ENCODE data around the gene NBEAL2. TPM values are rescaled to one million over a fixed set of nuclear protein-coding genes. Genes with fewer than 3 reads are reported as not detected.

The NBEAL2 gene
- total RNA-seq, 1 experiment from 2014 or later = 50.7 TPM

DNA sequence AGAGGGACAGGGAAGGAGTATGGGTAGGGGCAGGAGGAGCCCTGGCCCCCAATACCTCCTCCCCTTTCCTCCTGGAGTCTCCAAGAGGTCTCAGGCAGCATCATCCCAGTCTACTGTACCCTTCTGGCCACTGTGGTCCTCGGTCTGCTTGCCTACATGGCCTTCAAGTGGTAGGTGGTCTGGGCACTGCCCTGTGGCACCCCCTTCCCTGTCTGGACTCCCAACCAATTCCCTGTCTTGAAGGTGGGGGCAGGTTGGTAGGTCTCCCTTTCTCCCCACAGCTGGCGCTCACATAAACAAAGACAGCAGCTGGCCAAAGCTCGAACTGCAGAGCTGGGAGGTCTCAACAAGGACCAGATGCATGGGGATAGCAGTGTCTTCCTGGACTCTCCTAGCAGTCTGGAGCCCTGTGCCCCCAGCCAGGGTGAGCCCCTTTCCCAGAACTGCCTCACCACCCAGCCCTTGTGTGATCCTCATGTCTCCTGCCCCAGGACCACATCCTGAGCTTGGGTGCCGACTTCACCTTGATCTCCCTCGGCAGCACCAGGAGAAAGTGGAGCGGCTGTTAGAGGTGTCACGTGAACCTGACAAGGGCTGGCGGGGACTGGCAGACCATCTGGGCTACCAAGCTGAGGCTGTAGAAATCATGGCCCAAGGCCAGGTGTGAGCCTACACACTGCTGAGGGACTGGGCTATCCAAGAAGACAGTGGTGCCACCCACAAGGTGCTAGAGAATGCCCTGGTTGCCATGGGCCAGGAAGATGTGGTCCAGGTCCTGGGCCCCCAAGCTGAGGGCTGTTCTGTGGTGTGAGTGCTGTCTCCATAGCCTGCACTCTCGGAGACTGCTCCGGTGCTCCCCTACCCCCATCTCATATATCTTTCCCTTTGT lies 33.1 kb downstream of the NBEAL2 start:
- Histone ChIP-seq H3K4me3 (ENCODE audit: low read length) (no peak overlapping the region), H3F3A (ENCODE audit: low read length, unreplicated experiment) (no peaks in the 10 kb centered on the region), H3K36me3 (ENCODE audit: low read depth, low read length) (peaks cover 3% of the 10 kb centered on the region; the same call in 1 of the 2 replicates), H3K27me3 (ENCODE audit: low read length) (no peaks in the 10 kb centered on the region), H3K9ac (ENCODE audit: low read length) (no peak overlapping the region), H3K27ac (ENCODE audit: low read length) (no peak overlapping the region), H3K4me1 (ENCODE audit: insufficient read depth, low read length) (peaks cover 5% of the 10 kb centered on the region; the same call in 1 of the 2 replicates), H3K9me3 (ENCODE audit: low read length) (no peaks in the 10 kb centered on the region), H3K4me2 (ENCODE audit: low read length) (no peak overlapping the region), H3K79me2 (ENCODE audit: low read length) (no peaks in the 10 kb centered on the region), H4K20me1 (ENCODE audit: low read length) (no peaks in the 10 kb centered on the region), H2AFZ (ENCODE audit: low read length) (no peak overlapping the region), H3K9me2 (replicated peaks; ENCODE audit: low read length) (no peaks in the 10 kb centered on the region)
- POLR2A ChIA-PET (ENCODE audit: unreplicated experiment) = no interaction called here
- BruUV-seq (replicated peaks) = no TSS peak
- DNase-seq = no peak
- intact Hi-C loops (cut with micrococcal nuclease) = no loop called here
- no peak for ATAC-seq
- TF ChIP-seq EZH2 (IDR thresholded peaks at IDR 0.05; ENCODE audit: low read length, unreplicated experiment) = no peak
- TF ChIP-seq, protein P1, sequence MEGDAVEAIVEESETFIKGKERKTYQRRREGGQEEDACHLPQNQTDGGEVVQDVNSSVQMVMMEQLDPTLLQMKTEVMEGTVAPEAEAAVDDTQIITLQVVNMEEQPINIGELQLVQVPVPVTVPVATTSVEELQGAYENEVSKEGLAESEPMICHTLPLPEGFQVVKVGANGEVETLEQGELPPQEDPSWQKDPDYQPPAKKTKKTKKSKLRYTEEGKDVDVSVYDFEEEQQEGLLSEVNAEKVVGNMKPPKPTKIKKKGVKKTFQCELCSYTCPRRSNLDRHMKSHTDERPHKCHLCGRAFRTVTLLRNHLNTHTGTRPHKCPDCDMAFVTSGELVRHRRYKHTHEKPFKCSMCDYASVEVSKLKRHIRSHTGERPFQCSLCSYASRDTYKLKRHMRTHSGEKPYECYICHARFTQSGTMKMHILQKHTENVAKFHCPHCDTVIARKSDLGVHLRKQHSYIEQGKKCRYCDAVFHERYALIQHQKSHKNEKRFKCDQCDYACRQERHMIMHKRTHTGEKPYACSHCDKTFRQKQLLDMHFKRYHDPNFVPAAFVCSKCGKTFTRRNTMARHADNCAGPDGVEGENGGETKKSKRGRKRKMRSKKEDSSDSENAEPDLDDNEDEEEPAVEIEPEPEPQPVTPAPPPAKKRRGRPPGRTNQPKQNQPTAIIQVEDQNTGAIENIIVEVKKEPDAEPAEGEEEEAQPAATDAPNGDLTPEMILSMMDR (conservative IDR thresholded peaks at IDR 0.05; ENCODE audit: low read depth, low read length) = no peak
- TF ChIP-seq EZH2phosphoT487 (IDR thresholded peaks at IDR 0.05; ENCODE audit: borderline replicate concordance, low read length) = no peak
- CTCF ChIA-PET = no interaction called here

DNA sequence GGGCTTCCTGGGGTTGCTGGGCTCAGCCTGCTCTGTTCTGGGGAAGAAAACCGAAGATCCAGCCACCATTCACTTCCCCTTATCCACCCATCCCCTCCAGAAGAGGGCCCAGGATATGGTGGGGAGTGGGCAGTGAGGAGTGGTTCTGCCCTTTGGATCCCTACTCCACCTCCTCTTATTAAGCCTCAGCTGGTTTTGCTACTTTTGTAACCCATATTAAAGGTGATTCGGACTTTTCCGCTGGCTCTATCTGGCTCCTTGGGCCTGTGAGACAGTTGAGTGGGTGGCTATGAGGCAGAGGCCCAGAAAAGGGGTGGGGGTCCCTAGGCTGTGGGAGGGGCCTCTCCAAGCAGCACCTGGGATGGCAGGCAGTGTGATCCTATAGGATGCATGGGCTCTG lies 33.8 kb downstream of the NBEAL2 start:
- Histone ChIP-seq H3K9ac (ENCODE audit: low read length) (no peak overlapping the region), H3K27me3 (ENCODE audit: low read length) (no peaks in the 10 kb centered on the region), H3K27ac (ENCODE audit: low read length) (no peak overlapping the region), H3K9me2 (replicated peaks; ENCODE audit: low read length) (no peaks in the 10 kb centered on the region), H2AFZ (ENCODE audit: low read length) (no peak overlapping the region), H3K4me2 (ENCODE audit: low read length) (no peak overlapping the region), H3K4me3 (ENCODE audit: low read length) (no peak overlapping the region), H4K20me1 (ENCODE audit: low read length) (no peaks in the 10 kb centered on the region), H3F3A (ENCODE audit: low read length, unreplicated experiment) (no peaks in the 10 kb centered on the region), H3K4me1 (ENCODE audit: insufficient read depth, low read length) (peaks cover 5% of the 10 kb centered on the region; the same call in 1 of the 2 replicates), H3K9me3 (ENCODE audit: low read length) (no peaks in the 10 kb centered on the region), H3K36me3 (ENCODE audit: low read depth, low read length) (peaks cover 5% of the 10 kb centered on the region; the same call in 1 of the 2 replicates), H3K79me2 (ENCODE audit: low read length) (no peaks in the 10 kb centered on the region)
- intact Hi-C loops (cut with micrococcal nuclease) = no loop called here
- POLR2A ChIA-PET (ENCODE audit: unreplicated experiment) = no interaction called here
- ATAC-seq (no peak), DNase-seq (no peak)
- BruUV-seq (replicated peaks) = no TSS peak
- CTCF ChIA-PET = no interaction called here
- TF ChIP-seq, protein P1 (conservative IDR thresholded peaks at IDR 0.05; ENCODE audit: low read depth, low read length) = no peak
- TF ChIP-seq EZH2phosphoT487 (IDR thresholded peaks at IDR 0.05; ENCODE audit: borderline replicate concordance, low read length) (no peak), EZH2 (IDR thresholded peaks at IDR 0.05; ENCODE audit: low read length, unreplicated experiment) (no peak)

DNA sequence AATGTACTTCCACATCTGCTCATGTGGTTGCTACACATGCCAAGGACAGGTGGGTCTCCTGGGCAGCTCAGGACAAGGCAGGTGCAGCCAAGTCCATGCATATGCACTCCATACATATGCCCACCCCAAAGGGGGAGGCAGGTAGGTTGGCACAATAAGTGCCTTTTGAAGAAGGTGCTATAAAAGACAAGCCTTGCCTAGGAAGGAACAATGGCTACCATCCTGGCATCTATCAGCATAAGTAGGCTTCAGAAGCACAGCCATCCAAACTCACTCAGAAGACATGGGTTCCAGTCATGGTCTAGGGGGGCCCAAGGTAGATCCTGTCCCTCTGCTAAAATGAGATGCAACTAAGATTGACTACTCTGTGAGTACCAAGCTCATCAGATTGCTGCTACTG lies 34.6 kb downstream of the NBEAL2 start:
- Histone ChIP-seq H3K9ac (ENCODE audit: low read length) (no peak overlapping the region), H3K9me2 (replicated peaks; ENCODE audit: low read length) (no peaks in the 10 kb centered on the region), H3K27me3 (ENCODE audit: low read length) (no peaks in the 10 kb centered on the region), H3K4me2 (ENCODE audit: low read length) (no peak overlapping the region), H3K4me1 (ENCODE audit: insufficient read depth, low read length) (peaks cover 5% of the 10 kb centered on the region; the same call in 1 of the 2 replicates), H3K4me3 (ENCODE audit: low read length) (no peak overlapping the region), H3F3A (ENCODE audit: low read length, unreplicated experiment) (no peaks in the 10 kb centered on the region), H4K20me1 (ENCODE audit: low read length) (no peaks in the 10 kb centered on the region), H3K79me2 (ENCODE audit: low read length) (no peaks in the 10 kb centered on the region), H3K9me3 (ENCODE audit: low read length) (no peaks in the 10 kb centered on the region), H3K27ac (ENCODE audit: low read length) (no peak overlapping the region), H2AFZ (ENCODE audit: low read length) (no peak overlapping the region), H3K36me3 (ENCODE audit: low read depth, low read length) (peaks cover 10% of the 10 kb centered on the region; the same call in 1 of the 2 replicates)
- no peak for TF ChIP-seq EZH2 (IDR thresholded peaks at IDR 0.05; ENCODE audit: low read length, unreplicated experiment)
- TF ChIP-seq, protein P1 (conservative IDR thresholded peaks at IDR 0.05; ENCODE audit: low read depth, low read length) = no peak
- intact Hi-C loops (cut with micrococcal nuclease) = no loop called here
- ChIA-PET CTCF (no interaction called here), POLR2A (ENCODE audit: unreplicated experiment) (no interaction called here)
- BruUV-seq (replicated peaks) = no TSS peak
- DNase-seq (no peak), ATAC-seq (no peak)

Measured in PC-3 (cell line).